Measurements from ENCODE around the gene EVA1B.
A peak's percentile ranks its signal among the peaks of the same experiment; 100 is the strongest.

Gene EVA1B

DNA sequence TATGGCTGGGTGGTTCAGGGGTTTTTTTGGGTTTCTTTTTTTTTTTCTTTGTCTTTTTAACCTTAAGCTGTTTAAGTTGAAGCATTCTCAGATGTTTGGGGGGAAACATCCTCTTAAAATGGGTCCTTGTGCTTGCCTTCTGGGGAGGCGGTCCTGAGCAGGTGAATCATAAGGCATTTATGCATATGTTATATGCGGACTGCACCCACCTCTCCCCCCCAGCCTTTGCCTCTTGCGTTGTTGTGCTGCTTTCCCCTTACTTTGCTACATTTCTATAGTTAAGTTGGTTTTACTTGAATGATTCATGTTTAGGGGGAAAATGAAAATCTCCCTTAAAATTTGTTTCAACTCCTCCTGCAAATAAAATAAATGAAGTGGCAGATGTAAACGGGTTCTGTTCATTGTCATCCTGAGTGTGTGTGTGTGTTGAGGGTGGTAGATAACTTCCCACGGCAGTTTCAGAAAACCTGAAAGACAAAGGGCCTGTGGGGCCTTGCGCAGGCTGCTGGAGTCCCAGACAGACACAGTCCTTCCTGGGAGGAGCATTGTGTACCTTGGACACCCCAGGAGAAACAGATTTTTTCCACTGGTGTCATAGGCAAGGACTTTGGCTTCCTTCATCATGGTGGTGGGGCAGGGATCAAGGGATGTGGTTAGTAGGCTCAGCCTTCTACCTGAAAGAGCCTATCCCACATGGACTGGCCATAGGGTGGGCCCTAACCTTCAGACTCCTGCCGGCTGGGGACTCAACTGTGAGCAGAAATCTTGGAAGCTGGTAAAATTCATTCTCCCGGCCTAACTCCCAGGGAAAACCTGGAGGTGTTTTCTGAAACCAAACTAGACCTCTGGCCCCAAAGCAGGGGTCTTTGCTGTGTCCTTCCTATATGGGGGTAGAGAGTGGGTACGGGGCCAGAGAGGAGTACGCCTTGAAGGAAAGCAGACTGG is 18.2 kb downstream of the EVA1B start:
- H3K9me3 ChIP-seq (ENCODE audit: control insufficient read depth, low read length): no peaks in the 10 kb centered on the region
- H3K4me3 ChIP-seq (ENCODE audit: low read length): no peak overlapping the region
- H3K9ac ChIP-seq (ENCODE audit: low read length): peak overlapping the region; percentile 65
- peaks cover 25% of the 10 kb centered on the region for H3K4me1 ChIP-seq (ENCODE audit: control insufficient read depth, insufficient read depth, low read length)
- H3K36me3 ChIP-seq (ENCODE audit: control insufficient read depth, insufficient read depth, low read length): peaks cover 17% of the 10 kb centered on the region
- no peaks in the 10 kb centered on the region for H3K27me3 ChIP-seq (ENCODE audit: control insufficient read depth, insufficient read depth, low read length)

DNA sequence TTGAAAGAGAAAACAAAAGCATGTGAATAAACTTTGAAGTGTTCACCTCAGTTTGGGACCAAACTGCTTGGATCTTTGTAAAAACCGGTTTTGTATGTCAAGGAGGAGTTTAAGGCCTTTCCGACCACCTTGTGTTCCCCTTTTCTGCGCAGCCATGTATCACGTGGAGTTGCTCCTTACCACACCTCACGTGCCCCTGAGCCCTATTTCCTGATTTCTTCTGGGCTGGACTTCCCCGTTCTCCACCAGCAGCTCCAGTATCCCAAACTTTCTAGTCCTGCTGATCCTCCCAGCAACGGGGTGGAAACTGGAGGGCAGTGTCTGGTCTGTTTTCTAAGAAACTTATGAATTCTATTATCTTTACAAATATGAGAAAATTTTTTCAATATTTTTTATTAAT is 18.9 kb downstream of the EVA1B start:
- Histone ChIP-seq H3K4me1 (ENCODE audit: control insufficient read depth, insufficient read depth, low read length) (peaks cover 31% of the 10 kb centered on the region), H3K27me3 (ENCODE audit: control insufficient read depth, insufficient read depth, low read length) (no peaks in the 10 kb centered on the region), H3K36me3 (ENCODE audit: control insufficient read depth, insufficient read depth, low read length) (peaks cover 17% of the 10 kb centered on the region), H3K4me3 (ENCODE audit: low read length) (no peak overlapping the region), H3K9me3 (ENCODE audit: control insufficient read depth, low read length) (no peaks in the 10 kb centered on the region), H3K9ac (ENCODE audit: low read length) (no peak overlapping the region)

DNA sequence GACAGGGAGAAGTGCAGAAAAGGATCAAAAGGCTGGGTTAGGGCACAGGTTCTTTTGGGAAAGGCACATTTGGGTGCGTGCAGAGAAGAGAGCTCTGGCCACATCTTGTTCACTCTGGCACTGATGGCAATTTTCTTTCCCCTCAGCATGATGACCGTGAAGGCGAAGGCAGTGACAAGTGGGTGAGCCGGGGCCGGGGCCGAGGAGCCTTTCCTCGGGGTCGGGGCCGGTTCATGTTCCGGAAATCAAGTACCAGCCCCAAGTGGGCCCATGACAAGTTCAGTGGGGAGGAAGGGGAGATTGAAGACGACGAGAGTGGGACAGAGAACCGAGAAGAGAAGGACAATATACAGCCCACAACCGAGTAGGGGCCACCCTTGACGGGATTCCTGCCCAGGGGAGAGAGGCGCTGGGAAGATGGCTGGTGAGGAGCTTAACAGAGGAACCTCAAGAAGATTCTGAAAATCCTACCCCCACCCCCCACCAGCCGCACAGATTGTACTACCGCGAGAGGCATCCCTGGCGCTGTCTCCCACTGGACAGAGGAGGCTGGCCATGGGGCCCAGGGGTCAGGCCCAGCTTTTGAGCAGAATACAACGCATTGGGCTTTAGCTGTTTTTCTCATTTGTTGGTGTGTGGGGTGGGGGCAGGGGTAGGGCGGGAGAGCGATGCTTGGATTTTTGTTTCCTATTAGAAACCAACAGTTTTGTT is 19.6 kb downstream of the EVA1B start:
- Histone ChIP-seq H3K36me3 (ENCODE audit: control insufficient read depth, insufficient read depth, low read length) (peaks cover 17% of the 10 kb centered on the region), H3K4me1 (ENCODE audit: control insufficient read depth, insufficient read depth, low read length) (peaks cover 32% of the 10 kb centered on the region), H3K27me3 (ENCODE audit: control insufficient read depth, insufficient read depth, low read length) (no peaks in the 10 kb centered on the region), H3K9me3 (ENCODE audit: control insufficient read depth, low read length) (no peaks in the 10 kb centered on the region), H3K9ac (ENCODE audit: low read length) (no peak overlapping the region), H3K4me3 (ENCODE audit: low read length) (no peak overlapping the region)

GRCh38 chr1:36303244-36303643 is 20.2 kb downstream of the EVA1B start:
- Histone ChIP-seq H3K36me3 (ENCODE audit: control insufficient read depth, insufficient read depth, low read length) (peaks cover 17% of the 10 kb centered on the region), H3K9me3 (ENCODE audit: control insufficient read depth, low read length) (no peaks in the 10 kb centered on the region)

GRCh38 chr1:36301220-36301619 is 22.2 kb downstream of the EVA1B start:
- H3K4me3 ChIP-seq (ENCODE audit: low read length): no peak overlapping the region
- H3K36me3 ChIP-seq (ENCODE audit: control insufficient read depth, insufficient read depth, low read length): peaks cover 17% of the 10 kb centered on the region
- H3K9ac ChIP-seq (ENCODE audit: low read length): no peak overlapping the region

More at GRCh38 chr1:36303244-36303643, 20.2 kb downstream of the EVA1B start:
- Histone ChIP-seq H3K9ac (ENCODE audit: low read length) (no peak overlapping the region), H3K27me3 (ENCODE audit: control insufficient read depth, insufficient read depth, low read length) (no peaks in the 10 kb centered on the region), H3K4me3 (ENCODE audit: low read length) (no peak overlapping the region), H3K4me1 (ENCODE audit: control insufficient read depth, insufficient read depth, low read length) (peaks cover 32% of the 10 kb centered on the region)

DNA sequence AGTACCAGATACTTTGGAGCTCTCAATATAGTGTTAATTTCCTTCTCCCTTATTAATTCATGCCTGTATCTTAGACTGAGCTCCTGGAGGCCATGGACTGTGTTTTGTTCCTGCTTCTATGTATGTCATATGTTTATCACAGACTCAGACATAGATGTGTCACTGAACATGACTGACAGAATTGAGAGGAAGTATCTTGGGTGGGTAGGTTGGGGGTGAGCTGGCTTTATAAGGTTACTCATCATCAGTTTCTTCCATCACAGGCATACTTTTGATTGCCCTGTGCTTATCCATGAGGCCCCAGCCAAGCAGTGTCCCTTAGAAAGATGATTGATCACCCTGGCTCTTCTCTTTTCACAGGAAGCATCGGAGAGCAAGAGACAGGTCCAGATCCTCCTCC is 22.9 kb downstream of the EVA1B start:
- no peak overlapping the region for H3K4me3 ChIP-seq (ENCODE audit: low read length)
- no peak overlapping the region for H3K9ac ChIP-seq (ENCODE audit: low read length)
- H3K9me3 ChIP-seq (ENCODE audit: control insufficient read depth, low read length): no peaks in the 10 kb centered on the region
- H3K36me3 ChIP-seq (ENCODE audit: control insufficient read depth, insufficient read depth, low read length): peaks cover 17% of the 10 kb centered on the region
- no peaks in the 10 kb centered on the region for H3K27me3 ChIP-seq (ENCODE audit: control insufficient read depth, insufficient read depth, low read length)
- peaks cover 19% of the 10 kb centered on the region for H3K4me1 ChIP-seq (ENCODE audit: control insufficient read depth, insufficient read depth, low read length)

More at GRCh38 chr1:36301220-36301619, 22.2 kb downstream of the EVA1B start:
- Histone ChIP-seq H3K9me3 (ENCODE audit: control insufficient read depth, low read length) (no peaks in the 10 kb centered on the region), H3K27me3 (ENCODE audit: control insufficient read depth, insufficient read depth, low read length) (no peaks in the 10 kb centered on the region), H3K4me1 (ENCODE audit: control insufficient read depth, insufficient read depth, low read length) (peaks cover 26% of the 10 kb centered on the region)

GRCh38 chr1:36298640-36299039 is 24.8 kb downstream of the EVA1B start:
- H3K27me3 ChIP-seq (ENCODE audit: control insufficient read depth, insufficient read depth, low read length): no peaks in the 10 kb centered on the region
- H3K4me3 ChIP-seq (ENCODE audit: low read length): no peak overlapping the region
- H3K9ac ChIP-seq (ENCODE audit: low read length): no peak overlapping the region
- peaks cover 17% of the 10 kb centered on the region for H3K4me1 ChIP-seq (ENCODE audit: control insufficient read depth, insufficient read depth, low read length)
- H3K36me3 ChIP-seq (ENCODE audit: control insufficient read depth, insufficient read depth, low read length): peaks cover 17% of the 10 kb centered on the region
- H3K9me3 ChIP-seq (ENCODE audit: control insufficient read depth, low read length): no peaks in the 10 kb centered on the region

- Histone ChIP-seq H3K4me1 (ENCODE audit: control insufficient read depth, insufficient read depth, low read length) (peaks cover 17% of the 10 kb centered on the region), H3K4me3 (ENCODE audit: low read length) (no peak overlapping the region), H3K9me3 (ENCODE audit: control insufficient read depth, low read length) (no peaks in the 10 kb centered on the region), H3K27me3 (ENCODE audit: control insufficient read depth, insufficient read depth, low read length) (no peaks in the 10 kb centered on the region), H3K9ac (ENCODE audit: low read length) (no peak overlapping the region), H3K36me3 (ENCODE audit: control insufficient read depth, insufficient read depth, low read length) (peaks cover 11% of the 10 kb centered on the region)
Measured at GRCh38 chr1:36297062-36297461, 26.4 kb downstream of the EVA1B start.

GRCh38 chr1:36295390-36295789 is 28.1 kb downstream of the EVA1B start:
- H3K9ac ChIP-seq (ENCODE audit: low read length): no peak overlapping the region
- no peak overlapping the region for H3K4me3 ChIP-seq (ENCODE audit: low read length)
- no peaks in the 10 kb centered on the region for H3K27me3 ChIP-seq (ENCODE audit: control insufficient read depth, insufficient read depth, low read length)
- no peaks in the 10 kb centered on the region for H3K9me3 ChIP-seq (ENCODE audit: control insufficient read depth, low read length)
- H3K36me3 ChIP-seq (ENCODE audit: control insufficient read depth, insufficient read depth, low read length): peaks cover 6% of the 10 kb centered on the region
- peaks cover 9% of the 10 kb centered on the region for H3K4me1 ChIP-seq (ENCODE audit: control insufficient read depth, insufficient read depth, low read length)

DNA sequence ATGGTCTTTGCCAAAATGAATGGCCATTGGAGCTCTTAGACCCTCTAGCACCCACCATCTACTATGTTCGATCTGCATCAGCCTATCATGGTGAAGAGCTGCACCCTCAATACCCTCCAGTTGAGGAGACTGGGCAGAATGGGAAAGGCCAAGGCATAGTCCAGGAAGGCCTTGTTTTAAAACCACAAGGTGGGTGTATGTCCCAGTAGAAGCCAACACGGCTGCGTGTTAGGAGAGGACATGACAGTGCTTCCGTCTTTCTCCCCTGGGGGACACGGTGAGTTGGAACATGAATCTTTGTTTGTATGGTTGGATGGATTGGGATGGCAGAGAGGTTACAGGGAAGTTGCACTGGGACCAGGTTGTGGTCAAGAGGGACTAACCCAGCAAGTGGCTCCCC is 35.9 kb downstream of the EVA1B start:
- peaks cover 23% of the 10 kb centered on the region for H3K36me3 ChIP-seq (ENCODE audit: control insufficient read depth, insufficient read depth, low read length)
- H3K27me3 ChIP-seq (ENCODE audit: control insufficient read depth, insufficient read depth, low read length): no peaks in the 10 kb centered on the region

GRCh38 chr1:36286802-36287201 is 36.6 kb downstream of the EVA1B start:
- Histone ChIP-seq H3K4me3 (ENCODE audit: low read length) (no peak overlapping the region), H3K27me3 (ENCODE audit: control insufficient read depth, insufficient read depth, low read length) (no peaks in the 10 kb centered on the region), H3K36me3 (ENCODE audit: control insufficient read depth, insufficient read depth, low read length) (peaks cover 23% of the 10 kb centered on the region), H3K9me3 (ENCODE audit: control insufficient read depth, low read length) (no peaks in the 10 kb centered on the region), H3K9ac (ENCODE audit: low read length) (no peak overlapping the region), H3K4me1 (ENCODE audit: control insufficient read depth, insufficient read depth, low read length) (peaks cover 4% of the 10 kb centered on the region)

More for the DNA sequence above, 35.9 kb downstream of the EVA1B start:
- H3K9me3 ChIP-seq (ENCODE audit: control insufficient read depth, low read length): no peaks in the 10 kb centered on the region
- H3K4me1 ChIP-seq (ENCODE audit: control insufficient read depth, insufficient read depth, low read length): peaks cover 4% of the 10 kb centered on the region
- H3K4me3 ChIP-seq (ENCODE audit: low read length): no peak overlapping the region
- H3K9ac ChIP-seq (ENCODE audit: low read length): no peak overlapping the region

DNA sequence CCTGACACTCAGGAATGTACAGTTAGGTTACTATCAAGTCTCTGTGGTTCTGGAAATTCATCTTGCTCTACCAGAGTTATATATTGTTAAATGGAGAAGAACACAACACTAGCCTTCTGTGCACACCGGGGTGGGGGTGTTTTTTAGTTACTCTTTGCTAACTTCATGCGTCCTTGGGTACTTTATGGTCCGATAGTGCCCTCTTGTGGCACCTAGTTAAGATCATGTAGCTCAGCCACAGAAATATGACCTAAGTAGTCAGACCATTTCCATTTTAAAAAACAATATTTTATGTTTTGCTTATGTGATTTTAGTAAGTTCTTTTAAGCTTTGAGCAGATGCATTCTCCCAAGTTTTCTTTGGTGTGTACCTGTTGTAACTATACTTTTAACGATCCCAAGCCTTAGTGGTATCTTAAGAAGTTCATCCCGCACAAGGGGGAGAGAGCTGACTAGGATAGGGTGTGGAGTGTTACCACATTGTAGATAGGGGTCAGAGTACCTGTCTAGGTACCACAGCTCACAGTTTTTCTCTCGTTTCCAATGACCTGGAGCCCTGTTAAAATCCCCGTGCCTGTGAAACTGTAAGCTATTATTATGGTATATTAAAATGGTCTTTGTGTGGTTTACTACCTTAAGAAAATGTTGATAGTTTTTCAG is 37.9 kb downstream of the EVA1B start:
- Histone ChIP-seq H3K9ac (ENCODE audit: low read length) (no peak overlapping the region), H3K36me3 (ENCODE audit: control insufficient read depth, insufficient read depth, low read length) (peaks cover 17% of the 10 kb centered on the region)

More for the DNA sequence above, 37.9 kb downstream of the EVA1B start:
- H3K9me3 ChIP-seq (ENCODE audit: control insufficient read depth, low read length): no peaks in the 10 kb centered on the region
- no peak overlapping the region for H3K4me3 ChIP-seq (ENCODE audit: low read length)
- H3K27me3 ChIP-seq (ENCODE audit: control insufficient read depth, insufficient read depth, low read length): no peaks in the 10 kb centered on the region
- peaks cover 4% of the 10 kb centered on the region for H3K4me1 ChIP-seq (ENCODE audit: control insufficient read depth, insufficient read depth, low read length)
